GM12801 (cell line): Measurements from ENCODE around the gene PLEKHH1.

Experiments
- CTCF ChIP-seq: IDR thresholded peaks from one replicate; pipeline ENCODE4 v1.5.1; 2011; ENCODE audit warnings: control low read depth; ENCODE audit not compliant: insufficient read length; ENCODE audit errors: extremely low read depth

Gene PLEKHH1

GRCh38 chr14:67557656-67558055 lies 24.6 kb downstream of the PLEKHH1 start:
- no peak for TF ChIP-seq CTCF

GRCh38 chr14:67559639-67560038 lies 26.5 kb downstream of the PLEKHH1 start:
- TF ChIP-seq CTCF: no peak

- no peak for TF ChIP-seq CTCF
These were observed 29.1 kb downstream of the PLEKHH1 start for GRCh38 chr14:67562025-67562775.

- TF ChIP-seq CTCF: no peak
These were observed 29.7 kb downstream of the PLEKHH1 start for GRCh38 chr14:67562776-67563150.

GRCh38 chr14:67564236-67564635 lies 31.1 kb downstream of the PLEKHH1 start:
- no peak for TF ChIP-seq CTCF

GRCh38 chr14:67566908-67567307 lies 33.8 kb downstream of the PLEKHH1 start:
- no peak for TF ChIP-seq CTCF

- TF ChIP-seq CTCF: no peak
These were observed 34.6 kb downstream of the PLEKHH1 start for GRCh38 chr14:67567654-67568053.
